OCI-LY1 (cell line): Measurements from ENCODE around the gene UFSP2.
A peak's percentile ranks its signal among the peaks of the same experiment; 100 is the strongest.

Source experiments
- H2AFZ ChIP-seq: fragments of 200-600 bp; sonication (generic), shearing (Covaris generic); 2 replicates; pipeline ENCODE4 v1.6.0; 2014; ENCODE audit warnings: antibody characterized with exemption, mild to moderate bottlenecking, low read length
- H3F3A ChIP-seq: fragments of 200-600 bp; sonication (generic), shearing (Covaris generic); 2 replicates; pipeline ENCODE4 v1.6.0; 2014; ENCODE audit warnings: mild to moderate bottlenecking, antibody characterized with exemption, low read length, moderate library complexity; ENCODE audit not compliant: insufficient read depth
- H3K27ac ChIP-seq: fragments of 200-600 bp; sonication (generic); 2 replicates; pipeline ENCODE4 v1.5.1; 2014; ENCODE audit warnings: low read length, mixed run types, mild to moderate bottlenecking, low read depth; ENCODE audit not compliant: poor library complexity, severe bottlenecking
- H3K27me3 ChIP-seq: fragments of 200-600 bp; sonication (generic); 2 replicates; pipeline ENCODE4 v1.6.0; 2014; ENCODE audit warnings: antibody characterized with exemption, mild to moderate bottlenecking, low read length, moderate library complexity; ENCODE audit not compliant: insufficient read depth
- H3K36me3 ChIP-seq: fragments of 200-600 bp; sonication (generic); 2 replicates; pipeline ENCODE4 v1.6.1; 2014; ENCODE audit warnings: mild to moderate bottlenecking, antibody characterized with exemption, low read length, moderate library complexity, mixed read lengths; ENCODE audit not compliant: insufficient read depth
- H3K4me1 ChIP-seq: fragments of 200-600 bp; sonication (generic); 2 replicates; pipeline ENCODE4 v1.5.1; 2014; ENCODE audit warnings: mild to moderate bottlenecking, low read length, moderate library complexity; ENCODE audit not compliant: insufficient read depth, severe bottlenecking
- H3K4me2 ChIP-seq: fragments of 200-600 bp; sonication (generic), shearing (Covaris generic); 2 replicates; pipeline ENCODE4 v1.6.1; 2014; ENCODE audit warnings: low read length
- H3K4me3 ChIP-seq: fragments of 200-600 bp; sonication (generic); 2 replicates; pipeline ENCODE4 v1.5.1; 2014; ENCODE audit warnings: low read length, low read depth, mild to moderate bottlenecking, mixed read lengths; ENCODE audit not compliant: poor library complexity, severe bottlenecking
- H3K79me2 ChIP-seq: fragments of 200-600 bp; shearing (Covaris generic); 2 replicates; pipeline ENCODE4 v1.6.1; 2016; ENCODE audit warnings: mixed run types, low read length, mixed read lengths; ENCODE audit not compliant: insufficient read depth
- H3K9ac ChIP-seq: fragments of 200-600 bp; sonication (generic), shearing (Covaris generic); 2 replicates; pipeline ENCODE4 v1.6.1; 2014; ENCODE audit warnings: mild to moderate bottlenecking, low read length, mixed read lengths
- H3K9me2 ChIP-seq: fragments of 200-600 bp; sonication (generic), shearing (Covaris generic); 2 replicates; pipeline ENCODE4 v1.6.1; 2014; ENCODE audit warnings: low read depth, mild to moderate bottlenecking, low read length, mixed read lengths
- H3K9me3 ChIP-seq: fragments of 200-600 bp; shearing (Covaris generic); 2 replicates; pipeline ENCODE4 v1.6.1; 2014; ENCODE audit warnings: low read length, mixed read lengths
- H4K20me1 ChIP-seq: fragments of 200-600 bp; sonication (generic), shearing (Covaris generic); 2 replicates; pipeline ENCODE4 v1.6.0; 2016; ENCODE audit warnings: mild to moderate bottlenecking, low read length; ENCODE audit not compliant: insufficient read depth
- CTCF ChIP-seq: fragments of 200-600 bp; sonication (generic), shearing (Covaris generic); IDR thresholded peaks from 2 replicates; pipeline ENCODE4 v1.5.1; 2017; ENCODE audit warnings: mild to moderate bottlenecking, antibody characterized with exemption, low read length, moderate library complexity, mixed read lengths
- EZH2 ChIP-seq: fragments of 200-600 bp; sonication (generic), shearing (Covaris generic); IDR thresholded peaks from 2 replicates; pipeline ENCODE4 v1.8.0; 2017; ENCODE audit warnings: borderline replicate concordance, mixed run types, mild to moderate bottlenecking, antibody characterized with exemption, low read length, moderate library complexity, mixed read lengths

Gene UFSP2

DNA sequence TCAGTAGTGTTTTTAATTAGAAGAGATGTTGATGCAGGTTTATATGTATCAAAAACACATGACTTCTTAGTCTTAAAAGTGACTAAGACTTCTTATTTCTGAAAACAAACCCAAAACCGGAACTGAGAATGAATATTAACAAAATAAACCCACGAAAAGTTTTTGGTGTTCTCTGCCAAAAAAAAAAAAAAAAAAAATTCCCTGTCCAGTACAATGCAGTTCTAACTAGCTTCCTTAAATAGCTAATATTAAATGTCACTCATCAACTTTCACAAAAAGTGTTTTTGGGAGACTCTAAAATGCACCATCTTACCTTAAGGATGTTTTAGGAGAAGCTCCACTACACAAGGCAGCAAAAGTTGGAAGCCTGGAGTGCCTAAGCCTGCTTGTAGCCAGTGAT, 27.1 kb downstream of the UFSP2 start:
- Histone ChIP-seq H3K79me2 (no peaks in the 10 kb centered on the region), H3K4me3 (peak overlapping the region; percentile 66), H3K4me1 (peaks cover 50% of the 10 kb centered on the region), H3K9ac (peak overlapping the region; percentile 28; the same call in 1 of the 2 replicates), H2AFZ (no peak overlapping the region), H3K27ac (peak overlapping the region; percentile 36), H3K9me3 (no peaks in the 10 kb centered on the region), H4K20me1 (no peaks in the 10 kb centered on the region), H3K9me2 (no peaks in the 10 kb centered on the region), H3F3A (0 out of 2 replicates have a peak, but pooled peaks cover 2% of the 10 kb centered on the region), H3K36me3 (peaks cover 48% of the 10 kb centered on the region; the same call in 1 of the 2 replicates), H3K4me2 (peak overlapping the region; percentile 47; the same call in 1 of the 2 replicates), H3K27me3 (no peaks in the 10 kb centered on the region)
- TF ChIP-seq CTCF, result no peak
- TF ChIP-seq EZH2, result no peak

- Histone ChIP-seq H3K9me3 (no peaks in the 10 kb centered on the region), H3K36me3 (peaks cover 33% of the 10 kb centered on the region; the same call in 1 of the 2 replicates), H3K4me3 (peak within 1 kb of the TSS; percentile 66), H3F3A (0 out of 2 replicates have a peak, but pooled peaks cover 2% of the 10 kb centered on the region), H2AFZ (no peak within 1 kb of the TSS), H3K9me2 (no peaks in the 10 kb centered on the region), H3K27me3 (no peaks in the 10 kb centered on the region), H3K79me2 (no peaks in the 10 kb centered on the region), H3K27ac (peak within 1 kb of the TSS; percentile 44), H4K20me1 (no peaks in the 10 kb centered on the region), H3K4me1 (peaks cover 57% of the 10 kb centered on the region), H3K9ac (peak within 1 kb of the TSS; percentile 71), H3K4me2 (peak within 1 kb of the TSS; percentile 93)
- TF ChIP-seq CTCF (no peak), EZH2 (no peak)
These were observed 28.9 kb downstream of the UFSP2 start, which contains the start of gene ANKRD37 for GRCh38 chr4:185396724-185397385. Gene ANKRD37, plus strand, starts transcription at chr4:185396841. Its CDS starts 83 bp downstream, at chr4:185396924.

- Histone ChIP-seq H3K79me2 (no peaks in the 10 kb centered on the region), H3K9me3 (no peaks in the 10 kb centered on the region), H3K4me2 (peak overlapping the region; percentile 93), H3K4me1 (peaks cover 57% of the 10 kb centered on the region), H2AFZ (no peak overlapping the region), H3K4me3 (peak overlapping the region; percentile 66), H4K20me1 (no peaks in the 10 kb centered on the region), H3F3A (0 out of 2 replicates have a peak, but pooled peaks cover 2% of the 10 kb centered on the region), H3K9ac (peak overlapping the region; percentile 71), H3K9me2 (no peaks in the 10 kb centered on the region), H3K36me3 (peaks cover 28% of the 10 kb centered on the region; the same call in 1 of the 2 replicates), H3K27ac (peak overlapping the region; percentile 44), H3K27me3 (no peaks in the 10 kb centered on the region)
- TF ChIP-seq EZH2, result no peak
- TF ChIP-seq CTCF, result no peak
These were observed 29.6 kb downstream of the UFSP2 start for GRCh38 chr4:185395956-185396723.
